HEK293 (cell line): ENCODE measurements around the gene FASTK.

Experiments
- BCL6B ChIP-seq: fragments of 450-650 bp; formaldehyde crosslinking; IDR thresholded peaks from 2 replicates; pipeline ENCODE4 v1.5.1; 2017; ENCODE audit warnings: missing biosample characterization, missing genetic modification characterization
- ELK4 ChIP-seq: IDR thresholded peaks from 2 replicates; pipeline ENCODE4 v1.6.1; 2011; ENCODE audit warnings: mild to moderate bottlenecking, low read depth, low read length, borderline replicate concordance
- GLI4 ChIP-seq: fragments of 450-650 bp; formaldehyde crosslinking; IDR thresholded peaks from 2 replicates; pipeline ENCODE4 v1.5.1; 2016; ENCODE audit warnings: missing biosample characterization, missing genetic modification characterization
- GLIS2 ChIP-seq: fragments of 450-650 bp; formaldehyde crosslinking; IDR thresholded peaks from 2 replicates; pipeline ENCODE4 v1.5.1; 2016; ENCODE audit warnings: missing biosample characterization, missing genetic modification characterization
- INSM2 ChIP-seq: fragments of 450-650 bp; formaldehyde crosslinking; IDR thresholded peaks from 2 replicates; pipeline ENCODE4 v1.5.1; 2016; ENCODE audit warnings: missing biosample characterization, missing genetic modification characterization
- KLF16 ChIP-seq: fragments of 450-650 bp; formaldehyde crosslinking; IDR thresholded peaks from 2 replicates; pipeline ENCODE4 v1.5.1; 2017; ENCODE audit warnings: missing biosample characterization, missing genetic modification characterization
- SCRT1 ChIP-seq: fragments of 450-650 bp; formaldehyde crosslinking; IDR thresholded peaks from 2 replicates; pipeline ENCODE4 v1.5.1; 2016; ENCODE audit warnings: missing biosample characterization, missing genetic modification characterization, borderline replicate concordance
- ZBTB17 ChIP-seq: fragments of 450-650 bp; formaldehyde crosslinking; IDR thresholded peaks from 2 replicates; pipeline ENCODE4 v1.5.1; 2016; ENCODE audit warnings: missing biosample characterization, missing genetic modification characterization
- ZIC2 ChIP-seq: fragments of 450-650 bp; formaldehyde crosslinking; IDR thresholded peaks from 2 replicates; pipeline ENCODE4 v1.5.1; 2016; ENCODE audit warnings: missing biosample characterization, missing genetic modification characterization
- ZNF138 ChIP-seq: fragments of 450-650 bp; formaldehyde crosslinking; IDR thresholded peaks from 2 replicates; pipeline ENCODE4 v1.5.1; 2016; ENCODE audit warnings: missing biosample characterization, missing genetic modification characterization, borderline replicate concordance
- ZNF146 ChIP-seq: fragments of 450-650 bp; formaldehyde crosslinking; IDR thresholded peaks from 2 replicates; pipeline ENCODE4 v1.5.1; 2016; ENCODE audit warnings: missing biosample characterization, missing genetic modification characterization
- ZNF16 ChIP-seq: fragments of 450-650 bp; formaldehyde crosslinking; IDR thresholded peaks from 2 replicates; pipeline ENCODE4 v1.5.1; 2016; ENCODE audit warnings: low read depth, missing biosample characterization, missing genetic modification characterization
- ZNF184 ChIP-seq: fragments of 450-650 bp; IDR thresholded peaks from 2 replicates; pipeline ENCODE4 v1.5.1; 2018; ENCODE audit warnings: missing biosample characterization, mild to moderate bottlenecking, missing genetic modification characterization
- ZNF211 ChIP-seq: fragments of 450-650 bp; formaldehyde crosslinking; IDR thresholded peaks from 2 replicates; pipeline ENCODE4 v1.5.1; 2016; ENCODE audit warnings: low read depth, missing biosample characterization, missing genetic modification characterization
- ZNF266 ChIP-seq: fragments of 450-650 bp; formaldehyde crosslinking; IDR thresholded peaks from 2 replicates; pipeline ENCODE4 v1.5.1; 2016; ENCODE audit warnings: missing biosample characterization, missing genetic modification characterization, low read depth
- ZNF280D ChIP-seq: fragments of 450-650 bp; formaldehyde crosslinking; IDR thresholded peaks from 2 replicates; pipeline ENCODE4 v1.5.1; 2016; ENCODE audit warnings: missing biosample characterization, missing genetic modification characterization
- ZNF311 ChIP-seq: fragments of 450-650 bp; formaldehyde crosslinking; IDR thresholded peaks from 2 replicates; pipeline ENCODE4 v1.5.1; 2017; ENCODE audit warnings: missing biosample characterization, missing genetic modification characterization, borderline replicate concordance
- ZNF394 ChIP-seq: fragments of 450-650 bp; formaldehyde crosslinking; IDR thresholded peaks from 2 replicates; pipeline ENCODE4 v1.5.1; 2016; ENCODE audit warnings: missing biosample characterization, missing genetic modification characterization, mild to moderate bottlenecking, moderate library complexity, borderline replicate concordance
- ZNF510 ChIP-seq: fragments of 450-650 bp; formaldehyde crosslinking; IDR thresholded peaks from 2 replicates; pipeline ENCODE4 v1.5.1; 2018; ENCODE audit warnings: mild to moderate bottlenecking, missing genetic modification characterization, missing biosample characterization; ENCODE audit not compliant: insufficient replicate concordance
- ZNF518A ChIP-seq: fragments of 450-650 bp; formaldehyde crosslinking; conservative IDR thresholded peaks from 2 replicates; pipeline ENCODE4 v1.5.1; 2016; ENCODE audit warnings: low read depth, missing biosample characterization, missing genetic modification characterization
- ZNF529 ChIP-seq: fragments of 450-650 bp; formaldehyde crosslinking; IDR thresholded peaks from 2 replicates; pipeline ENCODE4 v1.5.1; 2017; ENCODE audit warnings: missing genetic modification characterization, missing biosample characterization; ENCODE audit not compliant: insufficient replicate concordance
- ZNF544 ChIP-seq: fragments of 450-650 bp; formaldehyde crosslinking; IDR thresholded peaks from 2 replicates; pipeline ENCODE4 v1.5.0; 2017; ENCODE audit warnings: missing biosample characterization, missing genetic modification characterization
- ZNF664 ChIP-seq: fragments of 450-650 bp; formaldehyde crosslinking; IDR thresholded peaks from 2 replicates; pipeline ENCODE4 v1.5.1; 2016; ENCODE audit warnings: missing biosample characterization, missing genetic modification characterization
- ZSCAN16 ChIP-seq: fragments of 450-650 bp; formaldehyde crosslinking; IDR thresholded peaks from 2 replicates; pipeline ENCODE4 v1.5.1; 2016; ENCODE audit warnings: missing biosample characterization, missing genetic modification characterization
- ZSCAN4 ChIP-seq: fragments of 450-650 bp; formaldehyde crosslinking; IDR thresholded peaks from 2 replicates; pipeline ENCODE4 v1.5.1; 2017; ENCODE audit warnings: missing biosample characterization, missing genetic modification characterization

FASTK gene

GRCh38 chr7:151028131-151028947, 52.3 kb downstream of the FASTK start, which contains the start of gene ABCB8 (continued):
- TF ChIP-seq ZNF518A (tag by site-specific recombination) = no peak
- TF ChIP-seq ZNF664 = no peak
- TF ChIP-seq ELK4 = no peak
- TF ChIP-seq ZNF146 = no peak
- TF ChIP-seq INSM2 (tag by site-specific recombination) = no peak; the same call in 1 of the 2 replicates
- TF ChIP-seq ZNF266 (tag by site-specific recombination) = no peak
- TF ChIP-seq ZNF529 (tag by site-specific recombination) = no peak
- TF ChIP-seq KLF16 (tag by site-specific recombination) = 0 out of 2 replicates have a peak, but pooled peaks have one; percentile 55
- no peak for TF ChIP-seq ZNF138 (tag by site-specific recombination)
- TF ChIP-seq ZNF184 (tag by site-specific recombination) = peak; percentile 71; the same call in 1 of the 2 replicates
- TF ChIP-seq BCL6B (tag by site-specific recombination) = no peak
- TF ChIP-seq ZSCAN4 (tag by site-specific recombination) = no peak
- TF ChIP-seq ZNF311 (tag by site-specific recombination) = no peak
- no peak for TF ChIP-seq SCRT1 (tag by site-specific recombination)
- peak; percentile 82 for TF ChIP-seq ZIC2 (tag by site-specific recombination)
- no peak for TF ChIP-seq ZNF16 (tag by site-specific recombination)
- TF ChIP-seq ZNF510 (tag by site-specific recombination) = no peak
- TF ChIP-seq ZNF280D (tag by site-specific recombination) = no peak
- peak; percentile 70 for TF ChIP-seq ZBTB17 (tag by site-specific recombination)
- TF ChIP-seq GLI4 = no peak
- peak; percentile 55 for TF ChIP-seq ZNF394 (tag by site-specific recombination)
- TF ChIP-seq ZNF211 (tag by site-specific recombination) = no peak
- no peak for TF ChIP-seq ZNF544 (tag by site-specific recombination)
- TF ChIP-seq GLIS2 (tag by site-specific recombination) = peak; percentile 78
- TF ChIP-seq ZSCAN16 (tag by site-specific recombination) = no peak
